GM21529 (cell line): ENCODE data around the gene RNF167.

Experiments used
- ATAC-seq: cut with Tn5 transposase; IDR thresholded peaks from one replicate; pipeline ENCODE4 v1.9.1; 2021; ENCODE audit not compliant: unreplicated experiment

Gene RNF167

DNA sequence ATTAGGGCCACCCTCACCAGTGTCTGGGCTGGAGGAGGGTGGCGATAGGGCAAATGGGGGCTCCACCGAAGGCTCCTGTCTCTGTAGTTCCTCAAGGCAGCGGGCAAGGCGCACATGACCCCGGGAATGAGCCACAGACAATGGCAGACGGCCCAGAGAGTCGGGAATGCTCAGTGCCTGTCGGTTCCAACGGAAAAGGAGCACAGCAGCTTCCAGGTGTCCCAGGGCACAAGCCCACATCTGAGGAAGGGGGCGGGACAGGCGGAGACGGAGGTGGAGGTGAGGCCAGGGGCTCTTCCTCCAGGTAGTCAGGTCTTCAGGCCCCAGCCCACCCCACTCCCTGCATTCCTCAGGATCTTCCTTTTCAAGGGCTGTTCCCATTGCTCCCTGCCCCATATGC is 32.7 kb downstream of the RNF167 start:
- no peak for ATAC-seq

GRCh38 chr17:4973256-4974114 is 33.4 kb downstream of the RNF167 start:
- ATAC-seq, result no peak

DNA sequence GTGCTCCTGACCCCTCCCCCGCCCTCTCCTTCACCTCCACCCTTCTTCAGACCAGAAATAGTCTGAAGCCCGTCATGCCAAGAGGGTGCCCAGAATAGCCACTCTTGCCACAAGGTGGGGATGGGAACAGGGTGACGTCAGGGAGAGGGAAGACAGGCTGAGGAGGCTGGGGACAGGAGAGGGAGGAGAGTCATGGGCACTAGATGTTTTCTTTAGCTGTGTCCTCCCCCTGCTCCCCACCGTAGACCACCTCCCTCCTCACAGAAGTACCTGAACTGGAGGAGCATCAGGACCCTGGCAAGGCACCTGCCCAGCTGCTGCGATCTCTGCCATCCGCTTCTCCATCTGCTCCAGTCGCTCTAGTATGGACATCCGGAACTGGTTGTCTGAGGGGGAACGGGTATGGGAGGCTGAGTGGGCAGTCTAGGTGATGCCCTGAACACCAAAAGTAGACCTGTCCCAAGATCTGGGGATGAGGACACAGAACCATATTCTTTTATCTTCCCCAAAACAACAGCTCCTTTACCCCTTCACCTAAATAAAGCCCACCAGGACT is 34.1 kb downstream of the RNF167 start:
- ATAC-seq, result no peak

DNA sequence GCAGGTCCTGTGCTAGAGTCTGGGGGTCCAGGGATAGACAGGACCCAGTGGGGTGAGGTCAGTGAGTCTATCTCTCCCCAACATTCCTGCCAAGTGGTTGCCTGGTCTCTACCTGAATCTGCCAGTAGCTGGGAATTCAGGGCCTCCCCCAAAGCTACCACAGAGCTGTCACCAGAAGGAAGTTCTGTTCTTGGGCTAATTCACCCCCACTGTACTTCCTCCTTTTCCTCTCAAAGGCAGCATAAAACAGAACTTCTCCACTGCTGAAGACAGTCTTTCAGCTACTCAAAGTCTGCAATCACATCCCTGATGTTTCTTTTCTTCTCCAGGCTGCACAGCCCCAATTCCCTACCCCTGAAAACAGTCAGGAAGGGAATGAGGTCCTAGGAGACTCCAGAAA is 38.7 kb downstream of the RNF167 start:
- ATAC-seq, result no peak

DNA sequence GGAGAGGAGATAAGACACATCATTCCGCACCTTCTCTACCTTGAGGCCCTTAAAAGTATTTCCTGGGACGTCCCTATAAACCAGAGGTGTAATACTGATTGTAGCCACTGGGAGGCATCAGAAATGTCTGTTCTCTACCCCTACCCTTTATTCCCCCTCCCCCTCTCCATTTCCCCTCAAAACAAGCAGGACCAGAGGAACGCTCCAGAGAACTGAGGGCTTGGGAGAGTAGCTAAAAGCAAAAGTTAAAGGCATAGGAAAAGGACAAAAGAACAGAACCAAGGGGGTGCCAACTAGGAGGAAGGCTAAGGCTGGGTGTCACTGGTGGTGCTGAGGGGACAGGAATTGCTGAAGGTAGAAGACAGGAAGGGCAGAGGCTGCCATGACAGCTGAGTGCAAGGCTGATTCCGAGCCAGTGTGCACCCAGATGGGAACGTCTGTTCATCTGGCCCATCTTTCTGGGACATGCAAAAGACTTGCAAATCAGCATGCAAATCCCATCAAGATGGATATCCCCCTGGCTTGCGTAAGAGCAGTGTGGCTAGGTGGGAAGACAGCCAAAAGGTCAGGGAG is 40.7 kb downstream of the RNF167 start:
- ATAC-seq, result no peak

DNA sequence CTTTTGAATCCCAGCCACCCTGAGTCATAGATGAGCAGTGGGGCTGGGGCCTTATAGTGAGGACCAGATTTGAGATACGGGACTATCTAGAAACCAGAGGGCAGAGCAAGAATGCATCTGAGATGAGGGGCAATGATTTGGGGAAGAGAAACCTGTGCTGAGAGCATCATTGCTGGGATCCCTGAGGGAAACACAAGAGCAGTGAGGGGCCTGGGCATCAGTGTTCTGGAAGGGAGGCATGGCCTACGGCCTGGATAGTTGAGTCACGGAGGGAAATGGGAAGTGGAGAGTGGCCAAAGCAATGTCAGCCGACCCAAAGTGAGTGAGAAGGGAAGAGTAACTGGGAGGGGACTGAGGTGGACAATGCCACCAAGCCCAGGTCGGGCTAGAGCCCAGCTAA is 42.2 kb downstream of the RNF167 start:
- no peak for ATAC-seq

GRCh38 chr17:4986403-4986802 is 46.3 kb downstream of the RNF167 start:
- no peak for ATAC-seq

- ATAC-seq, result peak; percentile 73
These were observed 47.1 kb downstream of the RNF167 start, which contains the start of gene CAMTA2 for GRCh38 chr17:4986951-4987766. TSS of gene CAMTA2 (minus strand) at chr17:4987675. CDS start at chr17:4986222, 1,453 bp downstream.

GRCh38 chr17:4987767-4988567 is 47.9 kb downstream of the RNF167 start:
- ATAC-seq, result no peak

DNA sequence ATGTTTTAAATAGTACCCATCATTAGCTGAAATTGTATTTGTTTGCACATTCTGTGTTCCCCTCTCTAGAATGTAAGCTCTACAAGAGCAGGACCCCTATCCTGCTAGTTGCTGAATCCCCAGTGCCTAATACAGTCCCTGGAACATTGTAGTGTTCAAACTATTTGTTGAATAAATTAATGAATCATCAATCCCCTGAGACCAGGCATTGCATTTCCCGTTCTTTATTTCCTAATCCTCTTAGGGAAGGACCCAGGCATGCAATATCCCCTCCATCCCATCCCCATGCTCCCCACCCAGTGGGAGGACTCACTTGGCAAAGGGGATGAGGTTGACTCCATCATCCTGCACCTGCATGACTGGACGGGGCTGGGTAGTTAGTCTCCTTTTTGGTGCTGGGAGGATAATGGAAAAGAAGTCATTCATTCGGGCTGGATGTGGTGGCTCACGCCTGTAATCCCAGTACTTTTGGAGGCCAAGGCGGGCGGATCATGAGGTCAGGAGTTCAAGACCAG is 54.1 kb downstream of the RNF167 start:
- no peak for ATAC-seq
